Natural killer cell (primary cell): ENCODE results near the gene TMEM243. TPM values are rescaled to one million over a fixed set of nuclear protein-coding genes. Genes with fewer than 3 reads are reported as not detected.

ENCODE experiments used
- ATAC-seq, 3 donors: fragments of 150-1000 bp in 2 of 3; fragments of 200-7000 bp in 1 of 3; cut with Tn5 transposase; 1 replicate in 1 of 3; 2 replicates in 2 of 3; pipeline ENCODE4 v1.10.0; 2021; ENCODE audit warnings: mild to moderate bottlenecking in 2 of 3, moderate library complexity in 2 of 3
- DNase-seq, 2 donors: peaks; one replicate each; pipeline versions ENCODE4 v3.0.0 to v3.0.0-alpha.2; 2013 to 2021; ENCODE audit warnings: mixed read lengths in 1 of 2
- H3K27ac ChIP-seq: one replicate; pipeline ENCODE4 v1.5.1; 2013; ENCODE audit warnings: mild to moderate bottlenecking, low read length
- H3K27me3 ChIP-seq: one replicate; pipeline ENCODE4 v1.6.1; 2013; ENCODE audit warnings: low read length; ENCODE audit not compliant: control insufficient read depth, insufficient read depth
- H3K36me3 ChIP-seq: one replicate; pipeline ENCODE4 v1.6.1; 2013; ENCODE audit warnings: low read length; ENCODE audit not compliant: control insufficient read depth, insufficient read depth
- H3K4me1 ChIP-seq: one replicate; pipeline ENCODE4 v1.6.1; 2013; ENCODE audit warnings: low read length; ENCODE audit not compliant: control insufficient read depth, insufficient read depth
- H3K4me3 ChIP-seq: one replicate; pipeline ENCODE4 v1.5.1; 2013; ENCODE audit warnings: low read length
- H3K9me3 ChIP-seq: one replicate; pipeline ENCODE4 v1.6.1; 2013; ENCODE audit warnings: low read length; ENCODE audit not compliant: control insufficient read depth, insufficient read depth
- H3K27ac Mint-ChIP-seq, 2 donors: one replicate each; pipeline ENCODE4 v1.8.0; 2022; ENCODE audit warnings: mild to moderate bottlenecking in 2 of 2, mixed read lengths in 2 of 2, moderate library complexity in 1 of 2
- H3K27me3 Mint-ChIP-seq, 2 donors: one replicate each; pipeline ENCODE4 v1.8.0; 2022; ENCODE audit warnings: low read depth in 2 of 2, mixed read lengths in 2 of 2
- H3K36me3 Mint-ChIP-seq: one replicate; pipeline ENCODE4 v1.8.0; 2022; ENCODE audit warnings: mixed read lengths
- H3K4me1 Mint-ChIP-seq, 2 donors: one replicate each; pipeline ENCODE4 v1.8.0; 2022; ENCODE audit warnings: mixed read lengths in 2 of 2
- H3K4me3 Mint-ChIP-seq: one replicate; pipeline ENCODE4 v1.8.0; 2022; ENCODE audit warnings: mild to moderate bottlenecking, moderate library complexity, mixed read lengths
- H3K9me3 Mint-ChIP-seq, 2 donors: one replicate each; pipeline ENCODE4 v1.8.0; 2022; ENCODE audit warnings: mixed read lengths in 2 of 2
- WGBS: methylation state at CpG from one replicate; pipeline ENCODE4 v1.1.7; 2013; ENCODE audit warnings: missing lambda C conversion rate; ENCODE audit not compliant: insufficient coverage; 5-methylcytosine and 5-hydroxymethylcytosine counted together
- intact Hi-C: fragments of 100-400 bp; cut with micrococcal nuclease; formaldehyde crosslinking; loops from one replicate; pipeline ENCODE4 v1.14.2; 2022
- total RNA-seq, 4 donors: library from RNA; stranded (reverse); fragments of 120-200 nt in 1 of 4; gene quantifications; one replicate each; pipeline versions ENCODE4 v1.2.3 to v1.2.4, GENCODE V29; 2013 to 2022
- TF ChIP-seq, protein P1 (sequence below): fragments of 200-600 bp; IDR thresholded peaks from one replicate; pipeline ENCODE4 v1.8.0; 2022; ENCODE audit warnings: antibody characterized with exemption

The TMEM243 gene
- total RNA-seq, 3 donors from 2014 or later (not counting 1 experiment from before 2014, with no cell fraction given), result 52.5 to 61.8 (median 55.2) TPM

DNA sequence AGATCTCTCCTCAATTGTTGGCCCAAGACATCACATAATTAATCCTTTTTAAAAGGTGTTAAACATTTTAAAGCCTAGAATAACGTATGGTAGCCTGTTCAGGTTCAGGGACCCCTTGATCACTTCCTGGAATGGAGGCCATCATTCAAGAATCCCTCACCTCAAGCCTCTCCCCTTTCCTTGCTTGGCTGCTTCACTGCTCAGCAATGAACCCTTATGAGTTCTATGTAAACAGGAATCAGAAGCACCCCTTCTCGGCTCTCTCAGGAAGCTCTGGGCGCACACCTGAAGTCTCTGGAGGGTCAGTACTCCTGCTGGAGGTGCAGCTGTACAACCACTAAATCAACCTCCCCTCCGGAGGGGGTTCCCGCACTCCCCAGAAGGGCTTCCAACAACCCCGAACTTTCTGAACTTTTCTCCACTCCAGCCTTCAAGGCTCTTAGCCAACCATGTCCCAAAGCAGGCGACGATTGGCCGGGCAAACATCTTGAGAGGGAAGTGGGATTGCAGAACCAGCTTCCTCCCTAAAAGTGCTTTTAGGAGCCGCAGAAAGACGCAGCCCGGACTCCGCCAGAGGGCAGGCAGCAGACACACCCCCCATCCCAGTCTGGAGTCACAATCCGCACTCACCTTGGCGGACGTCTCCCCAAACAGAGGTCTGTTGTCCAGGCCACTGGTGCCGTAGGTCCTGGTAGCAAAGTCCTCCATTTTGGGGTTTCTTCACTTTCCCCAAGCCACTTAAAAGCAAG lies 562 bp downstream of the TMEM243 start:
- peak overlapping the region; percentile 99 for H3K4me3 Mint-ChIP-seq
- H3K4me3 ChIP-seq, result peak overlapping the region; percentile 98
- H3K27ac ChIP-seq, result peak overlapping the region; percentile 94
- H3K27me3 ChIP-seq, result no peaks in the 10 kb centered on the region
- TF ChIP-seq, protein P1, sequence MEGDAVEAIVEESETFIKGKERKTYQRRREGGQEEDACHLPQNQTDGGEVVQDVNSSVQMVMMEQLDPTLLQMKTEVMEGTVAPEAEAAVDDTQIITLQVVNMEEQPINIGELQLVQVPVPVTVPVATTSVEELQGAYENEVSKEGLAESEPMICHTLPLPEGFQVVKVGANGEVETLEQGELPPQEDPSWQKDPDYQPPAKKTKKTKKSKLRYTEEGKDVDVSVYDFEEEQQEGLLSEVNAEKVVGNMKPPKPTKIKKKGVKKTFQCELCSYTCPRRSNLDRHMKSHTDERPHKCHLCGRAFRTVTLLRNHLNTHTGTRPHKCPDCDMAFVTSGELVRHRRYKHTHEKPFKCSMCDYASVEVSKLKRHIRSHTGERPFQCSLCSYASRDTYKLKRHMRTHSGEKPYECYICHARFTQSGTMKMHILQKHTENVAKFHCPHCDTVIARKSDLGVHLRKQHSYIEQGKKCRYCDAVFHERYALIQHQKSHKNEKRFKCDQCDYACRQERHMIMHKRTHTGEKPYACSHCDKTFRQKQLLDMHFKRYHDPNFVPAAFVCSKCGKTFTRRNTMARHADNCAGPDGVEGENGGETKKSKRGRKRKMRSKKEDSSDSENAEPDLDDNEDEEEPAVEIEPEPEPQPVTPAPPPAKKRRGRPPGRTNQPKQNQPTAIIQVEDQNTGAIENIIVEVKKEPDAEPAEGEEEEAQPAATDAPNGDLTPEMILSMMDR, result no peak
- H3K36me3 Mint-ChIP-seq, result no peaks in the 10 kb centered on the region
- H3K4me1 ChIP-seq, result peaks cover 39% of the 10 kb centered on the region
- no peaks in the 10 kb centered on the region for H3K9me3 ChIP-seq
- DNase-seq, result peak in 1 of 2 donors; percentile 71
- 0% methylated on average over 17 of the region's 17 CpGs for WGBS
- no peaks in the 10 kb centered on the region for H3K27me3 Mint-ChIP-seq
- no peaks in the 10 kb centered on the region for H3K9me3 Mint-ChIP-seq
- intact Hi-C loops, result loop anchor here (2.0 to 10.0 kb wide), 2 partner anchors 126 to 164 kb away; partner anchors contain the start of genes CROT and ELAPOR2
- H3K4me1 Mint-ChIP-seq, result peaks cover 46 to 48% of the 10 kb centered on the region in 2 donors
- peak overlapping the region; percentile 95 to 98 for H3K27ac Mint-ChIP-seq
- ATAC-seq, result peak; percentile 4 to 12 (median 11)
- H3K36me3 ChIP-seq, result no peaks in the 10 kb centered on the region

DNA sequence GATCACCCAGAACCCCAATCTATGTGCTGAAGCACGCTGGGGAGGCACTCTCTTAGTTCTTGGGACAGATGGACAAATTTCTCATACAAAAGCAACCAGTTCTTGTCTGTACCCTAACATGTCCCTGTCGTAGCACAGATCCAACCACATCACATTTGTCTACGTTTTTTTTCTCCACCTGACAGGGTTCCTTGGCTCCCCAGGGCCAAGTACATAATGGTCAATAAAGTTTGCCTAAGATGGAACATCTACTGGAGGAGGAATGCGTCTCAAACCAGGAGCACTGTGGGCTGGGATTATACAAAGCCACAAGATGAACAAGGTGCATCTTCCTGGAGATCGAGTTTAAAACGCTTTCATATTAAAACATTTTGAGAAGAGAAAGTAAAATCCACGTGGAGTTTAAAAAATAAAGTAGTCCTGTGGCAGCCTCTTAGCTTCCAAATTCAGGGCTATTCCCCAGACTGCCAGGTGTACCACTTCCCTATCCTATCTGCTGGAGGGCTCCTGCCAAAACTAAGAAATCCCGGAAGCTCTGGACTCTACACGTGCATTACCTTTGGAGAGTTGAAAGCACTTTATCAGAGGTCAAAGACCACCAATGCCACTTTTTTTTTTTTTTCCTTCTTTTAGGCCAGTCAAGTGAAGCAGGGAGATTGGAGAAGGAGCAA lies 1.4 kb downstream of the TMEM243 start:
- Mint-ChIP-seq H3K27ac (peak overlapping the region; percentile 95 to 98), H3K27me3 (no peaks in the 10 kb centered on the region), H3K4me3 (peak overlapping the region; percentile 99), H3K4me1 (peaks cover 55 to 56% of the 10 kb centered on the region in 2 donors), H3K36me3 (no peaks in the 10 kb centered on the region), H3K9me3 (no peaks in the 10 kb centered on the region)
- 37% methylated on average over 8 of the region's 9 CpGs for WGBS
- no peaks in the 10 kb centered on the region for H3K9me3 ChIP-seq
- peak overlapping the region; percentile 98 for H3K4me3 ChIP-seq
- no peaks in the 10 kb centered on the region for H3K36me3 ChIP-seq
- ATAC-seq (no peak), DNase-seq (peak in 1 of 2 donors; percentile 32)
- peak overlapping the region; percentile 94 for H3K27ac ChIP-seq
- TF ChIP-seq, protein P1, result no peak
- intact Hi-C loops, result loop anchor here (2.0 to 10.0 kb wide), 2 partner anchors 127 to 163 kb away; partner anchors contain the start of genes CROT and ELAPOR2
- H3K4me1 ChIP-seq, result peaks cover 43% of the 10 kb centered on the region
- H3K27me3 ChIP-seq, result no peaks in the 10 kb centered on the region

DNA sequence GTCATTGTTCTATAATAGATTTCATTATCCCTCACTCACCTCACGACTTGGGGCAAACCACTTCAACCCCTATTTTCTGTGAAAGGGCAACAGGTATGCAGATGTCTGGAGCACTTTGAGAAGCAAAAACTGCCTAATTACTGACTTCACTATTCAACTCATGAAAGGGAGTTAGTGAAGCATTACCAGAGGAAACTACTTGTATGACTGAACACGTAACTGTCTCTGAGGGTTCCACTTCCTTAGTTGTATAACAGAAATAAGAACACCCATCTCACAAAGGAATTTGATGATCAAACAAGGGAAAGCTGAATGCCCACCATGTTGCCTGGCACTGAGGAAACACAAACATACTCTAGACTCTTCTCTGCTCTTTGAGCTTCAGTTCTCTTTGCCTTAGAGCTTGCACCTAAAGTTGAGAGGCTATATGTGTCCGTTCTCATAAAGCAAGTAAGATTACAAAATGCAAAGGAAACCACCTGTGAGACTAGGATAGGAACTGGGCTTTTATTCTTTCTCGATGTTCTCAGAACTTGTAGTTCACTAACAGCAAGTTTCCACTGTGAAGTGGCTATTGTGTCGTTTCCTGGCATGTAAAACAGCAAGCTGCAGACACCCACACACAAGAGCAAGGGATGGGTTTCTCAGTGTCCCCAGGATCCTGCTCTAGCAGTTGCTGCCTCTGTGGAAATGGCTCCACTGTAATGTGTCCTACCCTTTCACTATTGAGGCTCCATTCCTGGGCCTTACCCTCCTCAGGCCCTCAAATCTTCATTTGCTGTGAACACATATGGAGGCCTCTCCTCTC lies 2.6 kb downstream of the TMEM243 start:
- Mint-ChIP-seq H3K4me3 (peak overlapping the region; percentile 99), H3K27me3 (no peaks in the 10 kb centered on the region), H3K4me1 (peaks cover 67 to 68% of the 10 kb centered on the region in 2 donors), H3K9me3 (no peaks in the 10 kb centered on the region), H3K27ac (peak overlapping the region; percentile 95 to 98), H3K36me3 (no peaks in the 10 kb centered on the region)
- TF ChIP-seq, protein P1, result no peak
- DNase-seq, result peak in 1 of 2 donors; percentile 81
- H3K36me3 ChIP-seq, result no peaks in the 10 kb centered on the region
- H3K27me3 ChIP-seq, result no peaks in the 10 kb centered on the region
- peak in 2 of 3 donors; percentile 15 to 19 for ATAC-seq
- H3K9me3 ChIP-seq, result no peaks in the 10 kb centered on the region
- 1% methylated on average over 4 of the region's 5 CpGs for WGBS
- peak overlapping the region; percentile 94 for H3K27ac ChIP-seq
- intact Hi-C loops, result loop anchor here (10.0 kb wide), 1 partner anchor 162 kb away; the partner anchor contains the start of gene ELAPOR2
- H3K4me1 ChIP-seq, result peaks cover 51% of the 10 kb centered on the region
- H3K4me3 ChIP-seq, result peak overlapping the region; percentile 16
